SJSA1 (cell line): ENCODE results near the gene SAV1. TPM values are rescaled to one million over a fixed set of nuclear protein-coding genes. Genes with fewer than 3 reads are reported as not detected.

Experiments used
- total RNA-seq: library from RNA; depleted of rRNA; stranded (reverse); fragments of >200 nt; shearing (Covaris generic); gene quantifications from 2 replicates; pipeline ENCODE4 v1.2.3, GENCODE V29; 2014; rRNA removed

The SAV1 gene
- total RNA-seq, 1 experiment from 2014 or later: 32.8 TPM

Other genes starting within 250 kb of the SAV1 start
- gene MAP4K5, start 135.7 kb downstream of the SAV1 start, total RNA-seq: 64.8 and 199 TPM in 2 replicates
- 2.3 and 11.2 TPM in 2 replicates for gene ATL1, start 108.2 kb downstream of the SAV1 start, total RNA-seq
- gene NIN, start 162.9 kb upstream of the SAV1 start, total RNA-seq: 33.8 and 34.7 TPM in 2 replicates
- not detected in 2 replicates for gene ABHD12B, start 203.7 kb upstream of the SAV1 start, total RNA-seq